K562 (cell line): ENCODE results near the gene ATP6V1G2. TPM values are rescaled to one million over a fixed set of nuclear protein-coding genes. Genes with fewer than 3 reads are reported as not detected.
A peak's percentile ranks its signal among the peaks of the same experiment; 100 is the strongest.

Experiments
- BHLHE40 ChIP-seq: IDR thresholded peaks from 2 replicates; pipeline ENCODE4 v1.6.1; 2011; ENCODE audit warnings: low read length, improper control_type of control experiment
- CBFB ChIP-seq: sonication (generic); formaldehyde crosslinking; IDR thresholded peaks from 2 replicates; pipeline ENCODE4 v1.4.0; 2020; ENCODE audit warnings: mild to moderate bottlenecking, missing genetic modification reagents
- CBX2 ChIP-seq: fragments of 200-600 bp; sonication (generic); IDR thresholded peaks from one replicate; pipeline ENCODE4 v1.6.1; 2012; ENCODE audit warnings: mild to moderate bottlenecking, low read length, inconsistent platforms; ENCODE audit not compliant: insufficient read depth, poor library complexity, severe bottlenecking
- CREM ChIP-seq: IDR thresholded peaks from 2 replicates; pipeline ENCODE4 v1.6.1; 2014; ENCODE audit warnings: antibody characterized with exemption, low read depth
- HDAC6 ChIP-seq: IDR thresholded peaks from 2 replicates; pipeline ENCODE4 v1.6.1; 2012; ENCODE audit warnings: low read depth, mild to moderate bottlenecking, control low read depth, inconsistent platforms, low read length, moderate library complexity
- HLTF ChIP-seq: fragments of 450-650 bp; IDR thresholded peaks from 2 replicates; pipeline ENCODE4 v1.6.1; 2016
- HNRNPLL ChIP-seq: fragments of 200-400 bp; formaldehyde crosslinking; IDR thresholded peaks from 2 replicates; pipeline ENCODE4 v1.6.1; 2017; ENCODE audit warnings: low read length, low read depth, mild to moderate bottlenecking; ENCODE audit not compliant: poor library complexity, severe bottlenecking
- HOMEZ ChIP-seq: fragments of 250-450 bp; sonication (Bioruptor Pico); IDR thresholded peaks from 2 replicates; pipeline ENCODE4 v1.4.0; 2020; ENCODE audit warnings: mild to moderate bottlenecking, moderate library complexity
- IRF2 ChIP-seq: sonication (generic); formaldehyde crosslinking; IDR thresholded peaks from 2 replicates; pipeline ENCODE4 v1.8.1; 2022; ENCODE audit warnings: mild to moderate bottlenecking, missing genetic modification reagents
- KDM5B ChIP-seq: fragments of 200-600 bp; sonication (generic); IDR thresholded peaks from 2 replicates; pipeline ENCODE4 v1.6.1; 2012; ENCODE audit warnings: low read depth, mild to moderate bottlenecking, moderate library complexity, low read length, control low read depth, inconsistent platforms; ENCODE audit not compliant: insufficient replicate concordance
- KLF1 ChIP-seq: fragments of 450-650 bp; IDR thresholded peaks from 2 replicates; pipeline ENCODE4 v1.6.1; 2016; ENCODE audit warnings: missing genetic modification characterization, missing compliant biosample characterization
- MBD2 ChIP-seq: sonication (generic); IDR thresholded peaks from 2 replicates; pipeline ENCODE4 v1.6.1; 2016; ENCODE audit warnings: low read depth, borderline replicate concordance
- NFRKB ChIP-seq: fragments of 450-650 bp; IDR thresholded peaks from 2 replicates; pipeline ENCODE4 v1.6.1; 2016; ENCODE audit warnings: low read depth
- NFYB ChIP-seq: IDR thresholded peaks from 2 replicates; pipeline ENCODE4 v1.6.1; 2011; ENCODE audit warnings: mild to moderate bottlenecking, moderate library complexity; ENCODE audit not compliant: insufficient read length; ENCODE audit errors: extremely low read depth
- SMAD4 ChIP-seq: fragments of 250-450 bp; sonication (Bioruptor Pico); conservative IDR thresholded peaks from 2 replicates; pipeline ENCODE4 v1.8.0; 2021; ENCODE audit warnings: inconsistent platforms, mild to moderate bottlenecking, moderate library complexity
- TEAD2 ChIP-seq: fragments of 450-650 bp; IDR thresholded peaks from 2 replicates; pipeline ENCODE4 v1.6.1; 2016; ENCODE audit warnings: missing genetic modification characterization, control low read depth, missing compliant biosample characterization
- ZNF133 ChIP-seq: fragments of 250-450 bp; sonication (Bioruptor Pico); IDR thresholded peaks from 2 replicates; pipeline ENCODE4 v1.4.0; 2020; ENCODE audit warnings: mild to moderate bottlenecking
- ZNF316 ChIP-seq: fragments of 450-650 bp; IDR thresholded peaks from 2 replicates; pipeline ENCODE4 v1.6.1; 2016
- polyA plus RNA-seq, 8 experiments: library from polyadenylated mRNA; depleted of rRNA in 4 of 8; stranded (reverse) in 5 of 8; unstranded in 3 of 8; fragments of >200 nt; fragmentation: Nextera tagmentation in 2 of 8; fragmentation: Illumina TruSeq in 1 of 8; extraction: Ambion mirVana in 2 of 8; extraction: Trizol in 1 of 8; gene quantifications; 2 replicates each; pipeline versions ENCODE4 v1.2.1 to v1.2.3, GENCODE V29; 2011 to 2014; ENCODE audit warnings: inconsistent platforms in 1 of 8, missing spikeins in 1 of 8
- total RNA-seq, 7 experiments: library from RNA; depleted of rRNA in 6 of 7; stranded (reverse); fragments of >200 nt in 6 of 7; fragmentation: Illumina TruSeq in 2 of 7; extraction: Trizol in 2 of 7; gene quantifications; 2 replicates each; pipeline versions ENCODE4 v1.2.1 to v1.2.3, GENCODE V29; 2011 to 2021; ENCODE audit warnings: low replicate concordance in 1 of 7
- TF ChIP-seq, protein P1 (sequence below): sonication (generic); formaldehyde crosslinking; IDR thresholded peaks from 2 replicates; pipeline ENCODE4 v1.8.0; 2022; ENCODE audit warnings: mild to moderate bottlenecking, missing genetic modification reagents
- TF ChIP-seq, protein P2 (sequence below): sonication (generic); formaldehyde crosslinking; IDR thresholded peaks from 2 replicates; pipeline ENCODE4 v1.8.0; 2022; ENCODE audit warnings: missing genetic modification reagents, mild to moderate bottlenecking, moderate library complexity, borderline replicate concordance
- TF ChIP-seq, protein P3 (sequence below): fragments of 450-650 bp; IDR thresholded peaks from 2 replicates; pipeline ENCODE4 v1.6.1; 2016; ENCODE audit warnings: low read depth, mild to moderate bottlenecking, moderate library complexity

Gene ATP6V1G2
- total and polyA plus RNA-seq, 9 of the 15 experiments (the other 6 are each of a cell fraction or from before 2014, with no cell fraction given), result 0.14 to 1.5 (median 0.33) TPM

GRCh38 chr6:31541658-31542521 is 4.5 kb downstream of the ATP6V1G2 start, which contains the start of gene DDX39B (continued):
- TF ChIP-seq, protein P1, sequence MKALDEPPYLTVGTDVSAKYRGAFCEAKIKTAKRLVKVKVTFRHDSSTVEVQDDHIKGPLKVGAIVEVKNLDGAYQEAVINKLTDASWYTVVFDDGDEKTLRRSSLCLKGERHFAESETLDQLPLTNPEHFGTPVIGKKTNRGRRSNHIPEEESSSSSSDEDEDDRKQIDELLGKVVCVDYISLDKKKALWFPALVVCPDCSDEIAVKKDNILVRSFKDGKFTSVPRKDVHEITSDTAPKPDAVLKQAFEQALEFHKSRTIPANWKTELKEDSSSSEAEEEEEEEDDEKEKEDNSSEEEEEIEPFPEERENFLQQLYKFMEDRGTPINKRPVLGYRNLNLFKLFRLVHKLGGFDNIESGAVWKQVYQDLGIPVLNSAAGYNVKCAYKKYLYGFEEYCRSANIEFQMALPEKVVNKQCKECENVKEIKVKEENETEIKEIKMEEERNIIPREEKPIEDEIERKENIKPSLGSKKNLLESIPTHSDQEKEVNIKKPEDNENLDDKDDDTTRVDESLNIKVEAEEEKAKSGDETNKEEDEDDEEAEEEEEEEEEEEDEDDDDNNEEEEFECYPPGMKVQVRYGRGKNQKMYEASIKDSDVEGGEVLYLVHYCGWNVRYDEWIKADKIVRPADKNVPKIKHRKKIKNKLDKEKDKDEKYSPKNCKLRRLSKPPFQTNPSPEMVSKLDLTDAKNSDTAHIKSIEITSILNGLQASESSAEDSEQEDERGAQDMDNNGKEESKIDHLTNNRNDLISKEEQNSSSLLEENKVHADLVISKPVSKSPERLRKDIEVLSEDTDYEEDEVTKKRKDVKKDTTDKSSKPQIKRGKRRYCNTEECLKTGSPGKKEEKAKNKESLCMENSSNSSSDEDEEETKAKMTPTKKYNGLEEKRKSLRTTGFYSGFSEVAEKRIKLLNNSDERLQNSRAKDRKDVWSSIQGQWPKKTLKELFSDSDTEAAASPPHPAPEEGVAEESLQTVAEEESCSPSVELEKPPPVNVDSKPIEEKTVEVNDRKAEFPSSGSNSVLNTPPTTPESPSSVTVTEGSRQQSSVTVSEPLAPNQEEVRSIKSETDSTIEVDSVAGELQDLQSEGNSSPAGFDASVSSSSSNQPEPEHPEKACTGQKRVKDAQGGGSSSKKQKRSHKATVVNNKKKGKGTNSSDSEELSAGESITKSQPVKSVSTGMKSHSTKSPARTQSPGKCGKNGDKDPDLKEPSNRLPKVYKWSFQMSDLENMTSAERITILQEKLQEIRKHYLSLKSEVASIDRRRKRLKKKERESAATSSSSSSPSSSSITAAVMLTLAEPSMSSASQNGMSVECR (CRISPR knock-in tag), result peak; percentile 14; the same call in 1 of the 2 replicates
- TF ChIP-seq TEAD2, result no peak
- peak; percentile 85 for TF ChIP-seq MBD2
- peak; percentile 88 for TF ChIP-seq CBFB
- TF ChIP-seq NFYB, result peak; percentile 3
- TF ChIP-seq CREM, result peak; percentile 65; the same call in 1 of the 2 replicates
- TF ChIP-seq HOMEZ (CRISPR knock-in tag), result no peak; the same call in 1 of the 2 replicates
- no peak for TF ChIP-seq IRF2
- TF ChIP-seq HDAC6, result no peak
- TF ChIP-seq NFRKB, result peak; percentile 100
- peak; percentile 33; the same call in 1 of the 2 replicates for TF ChIP-seq SMAD4 (CRISPR knock-in tag)
- TF ChIP-seq KLF1, result peak; percentile 88
- TF ChIP-seq KDM5B, result peak; percentile 97
- TF ChIP-seq ZNF316, result peak; percentile 73
- peak; percentile 68; the same call in 1 of the 2 replicates for TF ChIP-seq BHLHE40
- TF ChIP-seq HLTF, result peak; percentile 87
- TF ChIP-seq, protein P2, sequence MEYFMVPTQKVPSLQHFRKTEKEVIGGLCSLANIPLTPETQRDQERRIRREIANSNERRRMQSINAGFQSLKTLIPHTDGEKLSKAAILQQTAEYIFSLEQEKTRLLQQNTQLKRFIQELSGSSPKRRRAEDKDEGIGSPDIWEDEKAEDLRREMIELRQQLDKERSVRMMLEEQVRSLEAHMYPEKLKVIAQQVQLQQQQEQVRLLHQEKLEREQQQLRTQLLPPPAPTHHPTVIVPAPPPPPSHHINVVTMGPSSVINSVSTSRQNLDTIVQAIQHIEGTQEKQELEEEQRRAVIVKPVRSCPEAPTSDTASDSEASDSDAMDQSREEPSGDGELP (CRISPR knock-in tag), result peak; percentile 72
- TF ChIP-seq, protein P3, sequence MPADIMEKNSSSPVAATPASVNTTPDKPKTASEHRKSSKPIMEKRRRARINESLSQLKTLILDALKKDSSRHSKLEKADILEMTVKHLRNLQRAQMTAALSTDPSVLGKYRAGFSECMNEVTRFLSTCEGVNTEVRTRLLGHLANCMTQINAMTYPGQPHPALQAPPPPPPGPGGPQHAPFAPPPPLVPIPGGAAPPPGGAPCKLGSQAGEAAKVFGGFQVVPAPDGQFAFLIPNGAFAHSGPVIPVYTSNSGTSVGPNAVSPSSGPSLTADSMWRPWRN, result no peak; the same call in 1 of the 2 replicates
- no peak for TF ChIP-seq CBX2
- no peak for TF ChIP-seq ZNF133
- no peak for TF ChIP-seq HNRNPLL
